Activated CD4-positive, alpha-beta T cell treated with anti-CD3 and anti-CD28 coated beads, Interleukin-2, amount 50 U/mL, for 4 hours (primary cell): ENCODE data around the gene INSM2.

Source experiments
- DNase-seq, 2 experiments: peaks; one replicate each; pipeline ENCODE4 v3.0.0-alpha.2; 2020

INSM2 gene, protein sequence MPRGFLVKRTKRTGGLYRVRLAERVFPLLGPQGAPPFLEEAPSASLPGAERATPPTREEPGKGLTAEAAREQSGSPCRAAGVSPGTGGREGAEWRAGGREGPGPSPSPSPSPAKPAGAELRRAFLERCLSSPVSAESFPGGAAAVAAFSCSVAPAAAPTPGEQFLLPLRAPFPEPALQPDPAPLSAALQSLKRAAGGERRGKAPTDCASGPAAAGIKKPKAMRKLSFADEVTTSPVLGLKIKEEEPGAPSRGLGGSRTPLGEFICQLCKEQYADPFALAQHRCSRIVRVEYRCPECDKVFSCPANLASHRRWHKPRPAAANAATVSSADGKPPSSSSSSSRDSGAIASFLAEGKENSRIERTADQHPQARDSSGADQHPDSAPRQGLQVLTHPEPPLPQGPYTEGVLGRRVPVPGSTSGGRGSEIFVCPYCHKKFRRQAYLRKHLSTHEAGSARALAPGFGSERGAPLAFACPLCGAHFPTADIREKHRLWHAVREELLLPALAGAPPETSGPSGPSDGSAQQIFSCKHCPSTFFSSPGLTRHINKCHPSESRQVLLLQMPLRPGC

DNA sequence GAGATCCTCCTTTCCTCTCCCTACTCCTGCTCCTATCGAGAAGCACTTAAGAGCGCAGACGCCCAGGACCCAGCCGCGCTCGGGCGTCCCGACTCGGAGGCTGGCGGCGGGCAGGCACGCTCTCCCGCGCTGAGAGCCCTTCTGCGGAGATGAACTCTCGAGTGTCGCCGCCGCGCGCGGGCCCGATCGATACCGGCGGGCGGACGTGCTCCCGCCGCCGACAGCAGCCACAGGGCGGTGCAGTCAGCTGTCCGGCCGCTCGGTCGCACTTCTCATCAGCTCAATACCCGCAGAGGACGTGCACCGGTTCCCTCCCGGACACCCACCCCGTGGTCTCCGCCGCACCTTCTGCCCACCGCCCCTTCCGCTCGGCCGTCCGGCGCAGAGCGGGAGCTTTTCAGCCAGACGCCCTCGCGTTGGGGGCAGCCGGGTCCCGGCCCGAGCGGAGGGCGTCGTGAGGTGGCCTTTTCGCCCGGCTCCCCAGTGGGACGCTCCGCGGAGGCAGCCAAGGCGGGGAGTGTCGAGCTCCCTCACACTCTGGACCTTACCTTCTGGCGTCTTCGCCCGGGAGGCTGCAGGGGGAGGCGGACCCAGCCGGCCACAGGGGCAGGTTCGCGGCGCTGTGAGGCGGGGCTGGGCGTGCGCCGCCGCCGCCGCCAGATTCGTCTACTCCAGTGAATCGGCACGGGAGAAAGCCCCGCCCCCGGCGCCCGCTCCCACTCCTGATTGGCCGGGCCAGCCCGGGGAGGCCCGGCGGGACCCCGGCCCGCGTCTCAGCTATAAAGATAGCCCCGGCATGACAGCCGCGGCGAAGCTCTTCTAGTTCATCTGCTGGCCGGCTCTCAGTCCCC, at the start of gene INSM2:
TSS of gene INSM2 (plus strand) at position 808 of the 851 bp plus-strand sequence. CDS start 89 bp downstream, outside the sequence.
- peak; percentile 42 to 51 for DNase-seq

DNA sequence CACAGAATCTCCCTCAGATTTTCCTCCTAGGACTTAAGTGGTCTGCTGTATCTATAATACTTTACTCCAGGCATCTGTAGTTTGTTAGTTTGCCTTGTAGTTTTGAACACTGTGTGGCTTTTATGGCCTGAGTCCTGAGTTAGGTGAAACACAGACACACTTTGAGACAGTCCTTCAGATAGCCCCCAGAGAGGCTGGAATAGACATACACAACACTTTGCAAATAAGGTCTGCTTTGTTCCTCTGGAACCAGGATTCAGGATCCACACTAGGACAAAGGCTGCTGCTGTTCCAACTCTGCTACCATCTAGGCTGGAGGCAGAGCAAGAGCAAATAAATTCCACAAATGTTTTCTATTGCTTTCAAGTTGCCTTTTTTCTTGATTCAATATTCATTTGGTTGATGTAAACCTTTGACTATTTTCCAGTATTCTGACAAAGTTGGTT, 41.4 kb upstream of the INSM2 start:
- DNase-seq, result no peak

DNA sequence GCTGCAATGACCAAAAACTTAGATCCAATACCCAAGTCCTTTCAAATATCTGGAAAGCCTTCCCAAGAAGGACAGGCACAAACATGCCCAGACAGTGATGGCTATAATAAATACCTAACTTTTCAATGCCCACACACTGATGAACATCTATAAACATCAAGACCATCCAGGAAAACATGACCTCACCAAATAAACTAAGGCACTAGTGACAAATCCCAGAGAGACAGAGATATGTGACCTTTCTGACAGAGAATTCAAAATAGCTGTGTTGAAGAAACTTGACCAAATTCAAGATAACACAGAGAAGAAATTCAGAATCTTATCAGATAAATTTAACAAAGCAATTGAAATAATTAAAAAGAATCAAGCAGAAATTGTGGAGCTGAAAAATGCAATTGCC, 38.7 kb upstream of the INSM2 start:
- DNase-seq, result no peak

DNA sequence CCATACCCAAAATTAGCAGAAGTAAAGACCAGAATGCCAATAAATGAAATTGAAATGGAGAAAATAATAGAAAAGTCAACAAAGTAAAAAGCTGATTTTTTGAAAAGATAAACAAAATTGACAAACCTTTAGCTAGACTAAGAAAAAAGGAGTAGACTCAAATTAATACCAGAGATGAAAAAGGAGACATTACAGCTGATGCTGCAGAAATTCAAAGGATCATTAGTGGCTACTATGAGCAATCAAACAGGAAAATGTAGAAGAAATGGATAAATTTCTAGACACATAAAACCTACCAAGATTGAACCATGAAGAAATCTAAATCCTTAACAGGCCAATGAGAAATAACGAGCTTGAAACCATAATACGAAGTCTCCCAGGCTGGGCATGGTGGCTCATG, 34.8 kb upstream of the INSM2 start:
- no peak for DNase-seq

- no peak for DNase-seq
Observed at GRCh38 chr14:35503646-35504045, 30.3 kb upstream of the INSM2 start.

DNA sequence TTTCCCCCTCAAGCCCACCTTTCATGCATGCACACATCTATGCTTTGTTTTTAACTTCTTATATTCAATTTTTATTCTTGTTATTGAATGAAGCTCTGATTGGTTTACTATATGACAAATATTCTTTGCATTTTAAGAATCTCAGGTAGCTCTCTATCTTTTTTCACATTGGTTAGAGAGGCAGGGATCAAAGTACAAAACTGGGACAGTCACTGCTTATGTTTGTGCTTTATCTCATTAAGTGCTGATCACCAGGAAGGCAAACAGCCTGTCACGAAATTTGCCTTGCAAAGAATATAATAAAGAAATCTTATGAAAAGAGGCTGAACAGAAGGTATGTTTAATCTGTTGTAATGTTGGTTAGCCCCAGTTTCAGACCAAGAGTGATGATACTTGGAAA, 29.7 kb upstream of the INSM2 start:
- DNase-seq, result no peak

GRCh38 chr14:35506461-35506860, 27.5 kb upstream of the INSM2 start:
- no peak for DNase-seq

- DNase-seq, result no peak
Observed at GRCh38 chr14:35506927-35507326, 27.0 kb upstream of the INSM2 start.

DNA sequence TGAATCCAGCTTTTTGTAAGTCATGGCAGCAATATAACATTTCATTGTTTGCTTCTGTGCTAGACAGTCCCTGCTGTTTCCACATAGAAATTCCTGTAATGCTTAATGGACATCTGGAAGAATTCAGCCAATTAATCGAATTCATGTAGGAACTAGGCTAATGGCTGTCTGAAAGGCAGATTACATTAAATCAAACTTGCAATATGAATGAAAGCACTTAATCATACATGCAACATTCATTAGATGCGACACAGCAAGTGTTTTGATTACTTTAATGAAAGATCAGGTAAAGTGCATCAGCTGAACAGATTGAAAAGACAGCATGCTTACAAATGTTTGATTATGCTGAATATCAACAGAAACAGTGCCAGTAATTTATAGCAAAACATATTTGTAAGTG, 24.1 kb upstream of the INSM2 start:
- no peak for DNase-seq

GRCh38 chr14:35512765-35513164, 21.2 kb upstream of the INSM2 start:
- no peak for DNase-seq

DNA sequence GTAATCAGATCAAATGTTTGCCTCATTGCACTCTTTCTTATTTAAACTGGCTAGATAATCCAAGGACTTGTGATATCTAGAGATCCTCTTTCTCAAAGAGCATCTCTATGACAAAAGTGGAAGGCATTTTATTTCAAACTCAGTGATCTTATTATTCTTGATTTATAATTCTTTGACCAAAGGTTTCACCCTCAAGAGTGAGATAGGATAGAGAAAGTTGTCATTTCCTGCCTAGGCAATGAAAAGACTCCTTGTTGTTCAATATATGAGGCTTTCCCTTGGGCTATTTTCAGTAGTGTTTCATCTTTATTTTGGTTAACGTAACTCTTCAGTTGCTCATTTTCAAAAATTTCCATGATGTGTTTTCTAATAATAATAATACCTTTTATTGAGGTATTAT, 18.0 kb upstream of the INSM2 start:
- DNase-seq, result no peak

DNA sequence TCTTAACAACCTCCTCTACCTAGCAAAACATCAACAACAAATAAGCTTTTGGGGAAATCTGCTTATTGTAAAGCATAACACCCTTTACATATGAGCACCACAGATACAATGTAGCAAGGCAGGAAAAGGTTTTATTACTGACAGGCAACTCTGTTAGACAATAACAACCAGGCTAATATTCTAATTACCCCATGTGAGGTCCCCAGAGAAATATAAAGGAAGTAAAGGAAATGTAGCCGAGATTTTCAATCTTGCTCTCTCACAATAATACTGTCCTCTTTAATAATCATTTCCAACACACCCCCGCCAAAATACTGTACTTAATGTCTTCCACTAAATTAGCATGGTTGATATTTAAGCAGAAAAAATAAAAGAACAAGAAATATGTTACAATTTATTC, 14.0 kb upstream of the INSM2 start:
- DNase-seq, result no peak

DNA sequence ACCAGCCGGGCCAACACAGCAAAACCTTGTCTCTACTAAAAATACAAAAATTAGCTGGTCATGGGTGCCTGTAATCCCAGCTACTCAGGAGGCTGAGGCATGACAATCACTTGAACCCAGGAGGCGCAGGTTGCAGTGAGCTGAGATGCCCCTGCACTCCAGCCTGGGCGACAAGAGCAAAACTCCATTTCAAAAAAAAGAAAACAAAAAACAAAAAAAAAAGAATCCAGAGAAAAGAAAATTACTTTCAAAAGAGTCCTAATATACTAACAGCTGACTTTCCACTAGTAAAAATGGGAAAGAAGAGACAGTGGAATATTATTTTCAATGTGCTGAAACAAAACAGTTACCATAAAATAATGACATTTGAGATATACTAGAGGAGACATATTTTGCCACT, 8.3 kb upstream of the INSM2 start:
- DNase-seq, result no peak

DNA sequence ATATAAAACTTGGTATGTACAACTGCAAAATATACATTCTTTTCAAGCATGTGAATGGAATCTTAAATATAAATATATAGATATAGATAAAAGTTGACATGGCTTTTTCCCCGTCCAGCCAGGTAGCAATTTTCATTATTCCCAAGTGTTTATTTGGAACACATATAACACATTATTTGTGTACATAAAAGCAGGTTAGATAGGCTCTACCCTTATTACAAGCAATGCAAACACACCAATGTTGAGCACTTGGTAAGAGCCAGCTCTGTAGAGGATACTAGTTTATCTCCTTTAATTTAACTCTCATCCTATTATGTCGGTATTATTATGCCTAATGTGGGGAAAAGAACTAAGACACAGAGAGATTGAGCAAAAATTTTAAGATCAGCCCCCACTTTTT, 7.0 kb upstream of the INSM2 start:
- DNase-seq, result no peak

DNA sequence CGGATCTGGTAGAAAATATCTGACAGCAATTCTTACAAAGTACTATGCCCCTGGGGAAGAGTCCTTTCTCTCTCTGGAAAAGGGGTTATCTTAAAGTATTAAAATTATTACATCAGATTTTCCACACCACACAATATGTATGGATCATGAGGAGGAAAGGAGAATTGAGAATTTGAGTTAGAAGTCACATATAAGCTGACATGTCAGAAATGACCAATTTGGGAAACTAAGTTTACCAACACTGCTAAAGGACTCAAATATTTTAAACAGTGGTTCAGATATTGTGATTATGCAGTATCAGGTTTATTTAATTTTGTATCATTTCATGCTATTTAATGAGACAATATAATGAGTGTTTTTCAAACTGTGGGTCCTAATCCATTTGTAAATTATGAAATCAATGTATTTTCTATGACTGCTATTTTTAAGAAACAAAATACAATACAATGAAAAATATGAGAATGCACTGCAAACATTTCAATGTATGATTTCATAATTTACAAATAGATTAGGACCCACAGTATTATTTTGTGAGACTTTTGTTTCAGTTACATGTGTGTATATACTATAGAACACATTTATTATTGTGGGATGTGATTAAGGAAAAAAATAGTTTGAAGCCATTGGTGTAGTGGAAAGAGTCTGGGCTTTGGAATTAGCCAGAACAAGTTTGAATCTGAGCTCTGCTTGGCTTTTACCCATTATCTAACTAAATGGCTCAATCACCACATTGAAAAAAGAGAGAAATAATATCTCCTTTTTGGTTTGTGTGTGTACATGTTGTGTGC, 1.8 kb upstream of the INSM2 start:
- DNase-seq, result no peak

DNA sequence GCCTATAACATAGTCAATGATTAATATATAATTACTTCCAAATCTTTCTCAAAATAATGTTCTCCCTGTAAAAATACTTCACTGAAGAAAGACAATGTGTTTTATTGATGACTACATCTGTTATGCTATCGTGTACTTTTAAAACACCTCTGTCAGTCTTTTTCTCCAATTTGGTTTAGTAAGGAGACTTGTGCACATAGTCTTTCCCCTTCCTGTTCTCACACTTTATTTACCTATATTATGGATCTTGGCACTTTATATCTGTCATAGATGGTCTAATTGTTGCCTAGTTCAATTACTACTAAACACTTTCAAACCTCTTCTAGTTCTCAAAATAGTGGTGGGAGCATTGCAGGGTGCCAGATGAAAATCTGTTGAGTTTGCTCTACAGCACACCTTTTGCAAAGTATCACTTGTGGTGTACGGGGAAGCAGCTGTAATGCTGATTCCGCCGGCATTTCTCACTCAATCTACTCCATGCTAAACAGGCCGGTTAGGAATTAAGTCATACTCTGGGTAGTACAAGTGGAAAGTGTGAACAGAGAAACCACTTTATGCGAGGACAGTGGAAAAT, 1.1 kb upstream of the INSM2 start:
- no peak for DNase-seq

GRCh38 chr14:35534208-35534872, 376 bp downstream of the INSM2 start:
- DNase-seq, result no peak

DNA sequence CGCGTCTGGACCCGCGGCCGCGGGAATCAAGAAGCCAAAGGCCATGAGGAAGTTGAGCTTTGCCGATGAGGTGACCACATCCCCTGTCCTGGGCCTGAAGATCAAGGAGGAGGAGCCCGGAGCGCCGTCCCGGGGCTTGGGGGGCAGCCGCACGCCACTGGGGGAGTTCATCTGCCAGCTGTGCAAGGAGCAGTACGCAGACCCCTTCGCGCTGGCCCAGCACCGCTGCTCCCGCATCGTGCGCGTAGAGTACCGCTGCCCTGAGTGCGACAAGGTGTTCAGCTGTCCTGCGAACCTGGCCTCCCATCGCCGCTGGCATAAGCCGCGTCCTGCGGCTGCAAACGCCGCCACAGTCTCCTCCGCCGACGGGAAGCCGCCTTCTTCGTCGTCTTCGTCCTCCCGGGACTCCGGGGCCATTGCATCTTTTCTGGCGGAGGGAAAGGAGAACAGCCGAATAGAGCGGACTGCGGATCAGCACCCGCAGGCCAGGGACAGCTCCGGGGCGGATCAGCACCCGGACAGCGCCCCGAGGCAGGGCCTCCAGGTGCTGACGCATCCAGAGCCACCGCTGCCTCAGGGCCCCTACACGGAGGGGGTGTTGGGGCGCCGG, 1.0 kb downstream of the INSM2 start:
- peak; percentile 36 to 38 for DNase-seq

DNA sequence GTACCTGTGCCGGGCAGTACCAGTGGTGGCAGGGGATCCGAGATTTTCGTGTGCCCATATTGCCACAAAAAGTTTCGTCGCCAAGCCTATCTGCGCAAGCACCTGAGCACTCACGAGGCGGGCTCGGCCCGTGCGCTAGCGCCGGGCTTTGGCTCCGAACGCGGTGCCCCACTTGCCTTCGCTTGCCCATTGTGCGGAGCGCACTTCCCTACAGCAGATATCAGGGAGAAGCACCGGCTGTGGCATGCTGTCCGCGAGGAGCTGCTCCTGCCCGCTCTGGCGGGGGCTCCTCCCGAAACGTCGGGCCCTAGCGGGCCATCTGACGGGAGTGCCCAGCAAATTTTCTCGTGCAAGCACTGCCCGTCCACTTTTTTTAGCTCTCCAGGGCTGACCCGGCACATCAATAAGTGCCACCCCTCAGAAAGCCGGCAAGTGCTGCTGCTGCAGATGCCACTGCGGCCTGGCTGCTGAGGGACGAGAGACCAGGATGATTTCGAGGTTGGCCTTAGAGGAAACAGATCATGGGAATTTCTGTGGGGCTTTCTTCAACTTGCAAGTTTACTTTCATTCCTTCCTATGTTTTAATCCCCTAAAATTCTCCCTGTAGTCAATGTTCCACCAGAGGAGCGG, 1.6 kb downstream of the INSM2 start:
- DNase-seq, result no peak

DNA sequence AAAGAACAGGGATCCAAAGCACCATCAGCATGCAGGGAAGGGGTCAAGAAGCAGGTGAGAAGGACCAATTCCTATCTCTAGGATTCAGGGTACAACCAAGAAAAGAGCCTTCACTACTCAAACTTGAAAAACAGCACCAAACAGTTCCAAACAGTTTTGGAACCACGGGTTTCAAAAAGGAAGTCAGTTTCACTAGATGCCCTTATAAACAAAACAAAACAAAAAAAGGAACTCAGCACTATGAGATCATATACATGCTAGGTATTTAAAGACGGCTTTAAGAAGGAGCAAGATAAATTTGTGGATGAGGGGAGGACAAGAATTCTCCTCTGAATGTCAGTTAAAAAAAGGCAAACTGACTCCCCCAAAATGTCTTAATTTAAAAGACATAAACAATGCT, 6.0 kb downstream of the INSM2 start:
- DNase-seq, result no peak

DNA sequence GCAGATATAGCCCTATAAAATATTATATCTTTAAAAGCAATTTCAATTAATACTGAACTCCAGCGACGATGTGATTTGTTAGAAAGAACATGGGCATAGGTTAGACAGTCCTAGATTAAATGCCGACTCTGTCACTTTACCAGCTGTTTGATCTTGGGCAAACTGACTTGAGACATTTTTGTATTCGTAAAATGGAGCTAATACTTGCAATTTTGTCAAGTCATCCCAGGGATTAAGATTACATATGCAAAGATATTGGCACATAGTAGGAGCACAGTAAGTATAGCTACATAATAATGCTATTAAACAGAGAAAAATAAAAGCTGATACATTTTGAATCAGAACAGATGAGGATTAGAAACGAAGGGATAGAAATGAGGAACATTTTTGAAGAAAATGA, 9.0 kb downstream of the INSM2 start:
- no peak for DNase-seq
